Trophoblast cell (in vitro differentiated cells and primary cell): ENCODE results near the gene KIF13A.

ENCODE experiments used
- DNase-seq, 2 donors: peaks; one replicate each; pipeline ENCODE4 v3.0.0-alpha.2; 2016
- H2AFZ ChIP-seq: 2 replicates; pipeline ENCODE4 v1.6.1; 2013; ENCODE audit warnings: low read length, moderate library complexity, mild to moderate bottlenecking; ENCODE audit not compliant: insufficient read depth, poor library complexity
- H2AK5ac ChIP-seq: 2 replicates; pipeline ENCODE4 v1.6.1; 2013; ENCODE audit warnings: mild to moderate bottlenecking, low read length
- H2BK120ac ChIP-seq: 2 replicates; pipeline ENCODE4 v1.6.1; 2013; ENCODE audit warnings: low read length, mild to moderate bottlenecking, moderate library complexity; ENCODE audit not compliant: insufficient read depth, poor library complexity
- H2BK12ac ChIP-seq: 2 replicates; pipeline ENCODE4 v1.6.1; 2013; ENCODE audit warnings: mild to moderate bottlenecking, low read length, moderate library complexity
- H2BK5ac ChIP-seq: 2 replicates; pipeline ENCODE4 v1.6.1; 2013; ENCODE audit warnings: low read length, low read depth, moderate library complexity, mild to moderate bottlenecking; ENCODE audit not compliant: poor library complexity
- H3K14ac ChIP-seq: 2 replicates; pipeline ENCODE4 v1.6.1; 2013; ENCODE audit warnings: mild to moderate bottlenecking, low read length
- H3K18ac ChIP-seq: 2 replicates; pipeline ENCODE4 v1.6.1; 2013; ENCODE audit warnings: mild to moderate bottlenecking, low read length
- H3K23ac ChIP-seq: 2 replicates; pipeline ENCODE4 v1.6.1; 2013; ENCODE audit warnings: low read length
- H3K27ac ChIP-seq: 2 replicates; pipeline ENCODE4 v1.5.1; 2013; ENCODE audit warnings: low read depth, mild to moderate bottlenecking, inconsistent platforms, low read length, moderate library complexity
- H3K27me3 ChIP-seq: 2 replicates; pipeline ENCODE4 v1.6.1; 2013; ENCODE audit warnings: inconsistent platforms, mild to moderate bottlenecking, low read length, moderate library complexity; ENCODE audit not compliant: insufficient read depth
- H3K36me3 ChIP-seq, 2 experiments: 1 replicate in 1 of 2; 2 replicates in 1 of 2; pipeline ENCODE4 v1.6.1; 2013; ENCODE audit warnings: low read length in 2 of 2, mild to moderate bottlenecking in 2 of 2, moderate library complexity in 1 of 2; ENCODE audit not compliant: insufficient read depth in 2 of 2, control insufficient read depth in 1 of 2
- H3K4ac ChIP-seq: 2 replicates; pipeline ENCODE4 v1.6.1; 2013; ENCODE audit warnings: low read depth, mild to moderate bottlenecking, low read length, moderate library complexity
- H3K4me1 ChIP-seq, 2 experiments: 1 replicate in 1 of 2; 2 replicates in 1 of 2; pipeline ENCODE4 v1.6.1; 2013; ENCODE audit warnings: low read length in 2 of 2, mild to moderate bottlenecking in 2 of 2, moderate library complexity in 1 of 2; ENCODE audit not compliant: insufficient read depth in 2 of 2, control insufficient read depth in 1 of 2
- H3K4me2 ChIP-seq: 2 replicates; pipeline ENCODE4 v1.6.1; 2013; ENCODE audit warnings: inconsistent platforms, mild to moderate bottlenecking, low read length, moderate library complexity
- H3K4me3 ChIP-seq: 2 replicates; pipeline ENCODE4 v1.5.1; 2013; ENCODE audit warnings: mild to moderate bottlenecking, low read depth, low read length, inconsistent platforms
- H3K79me1 ChIP-seq: one replicate; pipeline ENCODE4 v1.6.1; 2013; ENCODE audit warnings: low read length
- H3K79me2 ChIP-seq: 2 replicates; pipeline ENCODE4 v1.6.1; 2013; ENCODE audit warnings: low read length, mild to moderate bottlenecking; ENCODE audit not compliant: control insufficient read depth, insufficient read depth, poor library complexity
- H3K9ac ChIP-seq: 2 replicates; pipeline ENCODE4 v1.6.1; 2013; ENCODE audit warnings: mild to moderate bottlenecking, low read length
- H3K9me3 ChIP-seq: 2 replicates; pipeline ENCODE4 v1.6.1; 2013; ENCODE audit warnings: low read depth, mild to moderate bottlenecking, control low read depth, inconsistent platforms, low read length; ENCODE audit not compliant: insufficient read depth
- H4K12ac ChIP-seq: 2 replicates; pipeline ENCODE4 v1.6.1; 2013; ENCODE audit warnings: low read depth, mild to moderate bottlenecking, low read length, moderate library complexity
- H4K8ac ChIP-seq: 2 replicates; pipeline ENCODE4 v1.6.1; 2013; ENCODE audit warnings: low read depth, mild to moderate bottlenecking, low read length, moderate library complexity
- H4K91ac ChIP-seq: one replicate; pipeline ENCODE4 v1.6.1; 2013; ENCODE audit warnings: low read depth, mild to moderate bottlenecking, low read length, moderate library complexity
- WGBS: extraction: QIAGEN DNeasy Blood & Tissue Kit; methylation state at CpG from one replicate; pipeline ENCODE4 v1.1.7; 2013; ENCODE audit warnings: missing lambda C conversion rate; ENCODE audit not compliant: insufficient read length, insufficient coverage; ENCODE audit errors: extremely low coverage; 5-methylcytosine and 5-hydroxymethylcytosine counted together

KIF13A gene

DNA sequence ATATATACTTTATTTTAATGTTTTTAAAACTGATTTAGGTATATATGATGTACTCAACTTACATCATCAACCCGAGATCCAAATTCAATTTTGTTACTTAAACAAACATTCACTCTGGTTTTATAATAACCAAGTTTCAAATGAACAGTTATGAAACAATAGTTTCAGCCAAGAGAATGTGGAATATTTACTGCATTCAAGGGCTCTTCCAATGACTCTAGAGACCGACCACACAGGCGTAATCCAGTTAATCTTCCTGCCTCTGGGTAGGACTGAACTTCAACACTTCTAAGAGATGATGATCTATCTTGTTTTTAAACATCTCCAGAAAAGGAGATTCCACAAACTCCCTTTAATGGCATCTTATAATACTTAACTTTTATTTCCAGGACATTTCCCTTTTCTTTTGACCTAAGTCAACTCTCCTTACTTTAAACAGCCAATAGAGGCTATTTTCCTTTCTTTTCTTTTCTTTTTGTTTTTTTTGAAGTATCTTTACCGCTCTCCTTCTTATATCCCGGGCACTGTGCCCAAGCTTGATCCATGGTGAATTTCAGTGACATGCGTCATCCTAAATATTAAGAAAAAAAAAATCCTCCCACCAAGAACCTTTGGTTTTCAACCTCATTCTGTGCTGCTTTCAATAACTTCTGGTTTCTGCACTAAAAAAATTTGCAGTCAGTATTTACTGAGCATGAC is 110.1 kb downstream of the KIF13A start:
- Histone ChIP-seq H3K14ac (no peak overlapping the region), H3K79me2 (no peaks in the 10 kb centered on the region), H2BK120ac (no peak overlapping the region), H3K9me3 (no peaks in the 10 kb centered on the region), H3K36me3 (peaks cover 0 to 6% of the 10 kb centered on the region in 2 experiments), H3K27ac (no peak overlapping the region), H2BK12ac (no peak overlapping the region), H4K12ac (no peak overlapping the region), H3K18ac (no peak overlapping the region), H3K4ac (no peak overlapping the region), H4K8ac (no peak overlapping the region), H3K23ac (no peak overlapping the region), H3K9ac (no peak overlapping the region), H3K27me3 (no peaks in the 10 kb centered on the region), H3K4me2 (no peak overlapping the region), H3K4me3 (no peak overlapping the region), H2AFZ (no peak overlapping the region), H3K4me1 (peaks cover 2 to 4% of the 10 kb centered on the region in 2 experiments), H3K79me1 (no peaks in the 10 kb centered on the region), H2BK5ac (no peak overlapping the region), H4K91ac (no peak overlapping the region), H2AK5ac (no peak overlapping the region)
- WGBS = no CpG with 5 or more reads among the region's 6 CpGs
- DNase-seq = no peak

DNA sequence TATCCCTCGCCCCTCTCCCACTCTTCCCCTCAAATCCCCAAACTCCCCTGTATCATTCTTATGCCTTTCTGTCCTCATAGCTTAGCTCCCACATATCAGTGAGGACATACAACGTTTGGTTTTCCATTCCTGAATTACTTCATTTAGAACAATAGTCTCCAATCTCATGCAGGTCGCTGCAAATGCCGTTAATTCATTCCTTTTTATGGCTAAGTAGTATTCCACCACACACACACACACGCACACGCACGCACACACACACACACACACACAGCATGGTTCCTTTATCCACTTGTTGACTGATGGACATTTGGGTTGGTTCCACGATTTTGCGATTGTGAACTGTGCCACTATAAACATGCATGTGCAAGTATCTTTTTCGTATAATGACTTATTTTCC is 112.7 kb downstream of the KIF13A start:
- Histone ChIP-seq H2BK5ac (no peak overlapping the region), H3K4ac (no peak overlapping the region), H3K79me1 (no peaks in the 10 kb centered on the region), H3K4me2 (no peak overlapping the region), H3K23ac (no peak overlapping the region), H3K4me3 (no peak overlapping the region), H2BK12ac (no peak overlapping the region), H3K27ac (no peak overlapping the region), H4K12ac (no peak overlapping the region), H3K27me3 (no peaks in the 10 kb centered on the region), H3K36me3 (peaks cover 0 to 3% of the 10 kb centered on the region in 2 experiments), H2BK120ac (no peak overlapping the region), H3K79me2 (no peaks in the 10 kb centered on the region), H3K4me1 (peaks cover 2 to 4% of the 10 kb centered on the region in 2 experiments), H3K14ac (no peak overlapping the region), H3K9me3 (no peaks in the 10 kb centered on the region), H4K8ac (no peak overlapping the region), H2AFZ (no peak overlapping the region), H3K9ac (no peak overlapping the region), H2AK5ac (no peak overlapping the region), H4K91ac (no peak overlapping the region), H3K18ac (no peak overlapping the region)
- WGBS = no CpG with 5 or more reads among the region's 10 CpGs
- DNase-seq = no peak

DNA sequence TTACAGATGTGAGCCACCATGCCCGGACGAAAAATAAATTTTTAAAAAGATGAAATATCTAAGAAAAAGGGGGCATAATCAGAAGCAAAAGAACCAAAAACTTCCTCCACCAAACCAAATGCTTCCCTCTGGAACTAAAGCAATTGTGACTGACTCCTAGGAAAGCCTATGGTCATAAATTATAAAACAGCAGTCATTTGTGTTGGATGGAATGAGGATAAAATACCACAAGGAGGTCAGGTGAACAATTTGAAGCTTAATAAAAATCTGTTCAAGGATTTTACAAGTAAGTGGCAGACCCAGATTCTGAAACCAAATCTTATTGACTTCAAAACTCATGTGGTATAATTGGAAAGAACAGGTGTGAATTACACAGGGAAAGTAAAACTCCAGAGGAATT is 114.5 kb downstream of the KIF13A start:
- Histone ChIP-seq H2AFZ (no peak overlapping the region), H4K8ac (no peak overlapping the region), H3K14ac (no peak overlapping the region), H3K4me2 (no peak overlapping the region), H3K9me3 (no peaks in the 10 kb centered on the region), H3K27me3 (no peaks in the 10 kb centered on the region), H3K4ac (no peak overlapping the region), H2BK5ac (no peak overlapping the region), H3K18ac (no peak overlapping the region), H2AK5ac (no peak overlapping the region), H2BK120ac (no peak overlapping the region), H3K9ac (no peak overlapping the region), H3K36me3 (peaks cover 0 to 2% of the 10 kb centered on the region in 2 experiments), H3K23ac (no peak overlapping the region), H3K4me1 (peaks cover 3 to 4% of the 10 kb centered on the region in 2 experiments), H4K12ac (no peak overlapping the region), H2BK12ac (no peak overlapping the region), H3K27ac (no peak overlapping the region), H3K79me2 (no peaks in the 10 kb centered on the region), H3K79me1 (no peaks in the 10 kb centered on the region), H4K91ac (no peak overlapping the region), H3K4me3 (no peak overlapping the region)
- no CpG with 5 or more reads among the region's 2 CpGs for WGBS
- no peak for DNase-seq

DNA sequence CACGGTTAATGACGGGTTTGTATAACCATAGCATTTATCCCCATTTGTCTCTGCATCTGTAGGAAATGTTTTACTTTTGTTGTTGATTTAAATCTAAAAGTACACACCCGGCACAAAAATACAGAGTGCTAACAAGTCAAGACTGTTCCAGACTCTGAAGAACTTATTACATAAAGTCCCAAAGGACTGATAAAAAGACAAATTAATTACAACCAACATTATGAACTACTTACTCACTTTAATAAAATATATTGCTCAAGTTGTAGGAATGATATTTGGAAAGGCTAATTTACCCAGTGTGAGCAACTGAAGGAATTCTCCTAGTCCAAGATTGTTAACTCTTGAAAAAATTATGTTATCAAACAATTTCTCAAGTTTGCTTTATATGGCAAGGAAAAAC is 115.6 kb downstream of the KIF13A start:
- Histone ChIP-seq H3K23ac (no peak overlapping the region), H2BK120ac (no peak overlapping the region), H4K8ac (no peak overlapping the region), H3K9ac (no peak overlapping the region), H3K79me2 (no peaks in the 10 kb centered on the region), H2BK12ac (no peak overlapping the region), H3K9me3 (no peaks in the 10 kb centered on the region), H3K79me1 (no peaks in the 10 kb centered on the region), H2BK5ac (no peak overlapping the region), H3K4me3 (no peak overlapping the region), H2AFZ (no peak overlapping the region), H3K27me3 (no peaks in the 10 kb centered on the region), H3K18ac (no peak overlapping the region), H4K12ac (no peak overlapping the region), H3K27ac (no peak overlapping the region), H3K14ac (no peak overlapping the region), H2AK5ac (no peak overlapping the region), H4K91ac (no peak overlapping the region), H3K36me3 (peaks cover 0 to 2% of the 10 kb centered on the region in 2 experiments), H3K4ac (no peak overlapping the region), H3K4me1 (peaks cover 4 to 6% of the 10 kb centered on the region in 2 experiments), H3K4me2 (no peak overlapping the region)
- no CpG with 5 or more reads among the region's 3 CpGs for WGBS
- no peak for DNase-seq
